Lung (tissue), 12 donors: ENCODE data around the gene TCF7. TPM values are rescaled to one million over a fixed set of nuclear protein-coding genes. Genes with fewer than 3 reads are reported as not detected.

Source experiments
- ATAC-seq: fragments of 200-7000 bp; cut with Tn5 transposase; one replicate; pipeline ENCODE4 v1.9.1; 2020; ENCODE audit warnings: moderate number of reproducible peaks; ENCODE audit not compliant: insufficient read depth, low FRiP score
- DNase-seq, 3 donors: peaks; one replicate each; pipeline ENCODE4 v3.0.0-alpha.2; 2013 to 2017
- H3K27ac ChIP-seq, 2 donors: one replicate each; pipeline ENCODE4 v1.5.1; 2013; ENCODE audit warnings: mild to moderate bottlenecking in 2 of 2, moderate library complexity in 2 of 2, control low read depth in 1 of 2, inconsistent platforms in 1 of 2, low read depth in 1 of 2, low read length in 1 of 2
- H3K27me3 ChIP-seq, 3 donors: one replicate each; pipeline ENCODE4 v1.5.1; 2013; ENCODE audit warnings: low read length in 2 of 3; ENCODE audit not compliant: control insufficient read depth in 3 of 3, insufficient read depth in 3 of 3
- H3K36me3 ChIP-seq, 4 donors: one replicate each; pipeline ENCODE4 v1.5.1; 2013; ENCODE audit warnings: low read length in 4 of 4, mild to moderate bottlenecking in 1 of 4, moderate library complexity in 1 of 4; ENCODE audit not compliant: control insufficient read depth in 4 of 4, insufficient read depth in 4 of 4
- H3K4me1 ChIP-seq, 5 donors: one replicate each; pipeline ENCODE4 v1.5.1; 2013; ENCODE audit warnings: low read length in 5 of 5, mild to moderate bottlenecking in 2 of 5, moderate library complexity in 1 of 5; ENCODE audit not compliant: control insufficient read depth in 5 of 5, insufficient read depth in 5 of 5
- H3K4me3 ChIP-seq: one replicate; pipeline ENCODE4 v1.5.1; 2013; ENCODE audit warnings: mild to moderate bottlenecking, control low read depth, moderate library complexity
- H3K9ac ChIP-seq, 2 donors: one replicate each; pipeline ENCODE4 v1.5.1; 2013; ENCODE audit warnings: low read length in 2 of 2, control low read depth in 1 of 2; ENCODE audit not compliant: insufficient read depth in 1 of 2
- H3K9me3 ChIP-seq, 4 donors: one replicate each; pipeline ENCODE4 v1.5.1; 2013; ENCODE audit warnings: low read length in 3 of 4, mild to moderate bottlenecking in 1 of 4, moderate library complexity in 1 of 4; ENCODE audit not compliant: control insufficient read depth in 4 of 4, insufficient read depth in 3 of 4
- WGBS, 2 donors: extraction: QIAGEN DNeasy Blood & Tissue Kit; methylation state at CpG; one replicate each; pipeline ENCODE4 v1.1.7; 2013; 5-methylcytosine and 5-hydroxymethylcytosine counted together
- polyA plus RNA-seq, 2 donors: library from polyadenylated mRNA; stranded (reverse); fragments of 200-250 nt; gene quantifications; one replicate each; pipeline ENCODE4 v1.2.1, GENCODE V29; 2013
- total RNA-seq, 2 donors: library from RNA; depleted of rRNA in 1 of 2; stranded (reverse); fragments of >200 nt in 1 of 2; gene quantifications; one replicate each; pipeline ENCODE4 v1.2.1, GENCODE V29; 2014 to 2021
- TF ChIP-seq, protein P1 (sequence below): IDR thresholded peaks from 2 replicates; pipeline ENCODE4 v1.5.1; 2012; ENCODE audit warnings: mild to moderate bottlenecking; ENCODE audit errors: control extremely low read depth, extremely low read depth
- donor health status: control.
- donor health status: control.
- donor health status: Bipolar disorder and iron deficiency.
- donor health status: healthy.
- donor health status: DM: yes; HTN: yes; CAD: no.

The TCF7 gene
- total and polyA plus RNA-seq, 4 donors = 2.9 to 6.0 (median 3.4) TPM

DNA sequence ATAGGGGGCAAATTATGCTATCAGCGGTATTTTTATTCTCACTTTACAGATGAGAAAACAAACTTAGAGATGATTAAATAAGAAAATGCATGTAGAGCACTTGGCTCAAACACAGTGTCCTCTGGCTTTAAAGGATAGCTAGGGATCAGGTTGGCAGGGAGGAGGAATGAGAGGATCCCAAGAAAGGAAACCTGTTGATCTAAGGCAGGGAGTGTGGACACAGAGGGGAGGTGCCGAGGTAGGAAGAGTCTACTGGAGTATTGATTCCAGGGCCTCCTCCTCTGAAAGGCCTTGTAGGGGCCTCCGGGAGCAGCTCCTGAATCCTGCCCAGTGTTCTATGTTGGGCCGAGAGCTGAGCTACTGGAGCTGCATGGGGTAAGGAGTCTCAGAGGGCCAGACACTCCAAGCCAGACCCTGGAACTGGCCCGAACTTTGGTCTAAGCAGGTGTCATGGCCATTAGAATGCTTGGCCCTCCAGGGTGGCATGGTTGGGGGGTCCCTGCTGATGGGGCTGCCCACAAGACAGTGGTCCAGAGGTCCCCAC is 30.4 kb upstream of the TCF7 start:
- no peaks in the 10 kb centered on the region for H3K4me1 ChIP-seq
- H3K9ac ChIP-seq = no peak overlapping the region
- H3K9me3 ChIP-seq = no peaks in the 10 kb centered on the region
- no peak for DNase-seq
- TF ChIP-seq, protein P1, sequence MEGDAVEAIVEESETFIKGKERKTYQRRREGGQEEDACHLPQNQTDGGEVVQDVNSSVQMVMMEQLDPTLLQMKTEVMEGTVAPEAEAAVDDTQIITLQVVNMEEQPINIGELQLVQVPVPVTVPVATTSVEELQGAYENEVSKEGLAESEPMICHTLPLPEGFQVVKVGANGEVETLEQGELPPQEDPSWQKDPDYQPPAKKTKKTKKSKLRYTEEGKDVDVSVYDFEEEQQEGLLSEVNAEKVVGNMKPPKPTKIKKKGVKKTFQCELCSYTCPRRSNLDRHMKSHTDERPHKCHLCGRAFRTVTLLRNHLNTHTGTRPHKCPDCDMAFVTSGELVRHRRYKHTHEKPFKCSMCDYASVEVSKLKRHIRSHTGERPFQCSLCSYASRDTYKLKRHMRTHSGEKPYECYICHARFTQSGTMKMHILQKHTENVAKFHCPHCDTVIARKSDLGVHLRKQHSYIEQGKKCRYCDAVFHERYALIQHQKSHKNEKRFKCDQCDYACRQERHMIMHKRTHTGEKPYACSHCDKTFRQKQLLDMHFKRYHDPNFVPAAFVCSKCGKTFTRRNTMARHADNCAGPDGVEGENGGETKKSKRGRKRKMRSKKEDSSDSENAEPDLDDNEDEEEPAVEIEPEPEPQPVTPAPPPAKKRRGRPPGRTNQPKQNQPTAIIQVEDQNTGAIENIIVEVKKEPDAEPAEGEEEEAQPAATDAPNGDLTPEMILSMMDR = no peak
- no peaks in the 10 kb centered on the region for H3K27me3 ChIP-seq
- no peak overlapping the region for H3K27ac ChIP-seq
- H3K4me3 ChIP-seq = no peak overlapping the region
- no peak for ATAC-seq
- 92 to 97% methylated on average over 5 of the region's 5 CpGs for WGBS, 2 donors
- no peaks in the 10 kb centered on the region for H3K36me3 ChIP-seq

DNA sequence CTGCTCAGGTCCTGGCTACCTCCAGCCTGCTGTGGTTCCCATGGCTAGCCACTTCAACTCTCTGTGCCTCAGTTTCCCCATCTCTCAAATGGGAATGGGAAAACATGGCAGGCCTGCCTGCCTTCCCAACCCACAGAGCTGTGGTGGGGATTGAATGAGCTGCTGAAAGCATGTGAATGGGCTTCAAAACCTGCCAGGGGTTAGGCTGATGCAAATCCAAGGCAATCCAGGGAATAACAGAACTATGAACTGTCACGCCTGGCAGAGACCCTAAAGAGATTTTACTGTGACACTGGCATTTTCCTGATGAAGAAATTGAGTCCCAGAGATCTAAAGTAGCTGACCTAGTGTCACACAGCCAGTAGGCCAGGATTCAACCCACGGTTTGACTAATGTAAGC is 29.9 kb upstream of the TCF7 start:
- H3K4me3 ChIP-seq = no peak overlapping the region
- DNase-seq = no peak
- no peak overlapping the region for H3K27ac ChIP-seq
- no peaks in the 10 kb centered on the region for H3K4me1 ChIP-seq
- 49 to 73% methylated on average over 2 of the region's 2 CpGs for WGBS, 2 donors
- TF ChIP-seq, protein P1 = no peak
- ATAC-seq = no peak
- H3K36me3 ChIP-seq = no peaks in the 10 kb centered on the region
- H3K9me3 ChIP-seq = no peaks in the 10 kb centered on the region
- H3K27me3 ChIP-seq = no peaks in the 10 kb centered on the region
- no peak overlapping the region for H3K9ac ChIP-seq

DNA sequence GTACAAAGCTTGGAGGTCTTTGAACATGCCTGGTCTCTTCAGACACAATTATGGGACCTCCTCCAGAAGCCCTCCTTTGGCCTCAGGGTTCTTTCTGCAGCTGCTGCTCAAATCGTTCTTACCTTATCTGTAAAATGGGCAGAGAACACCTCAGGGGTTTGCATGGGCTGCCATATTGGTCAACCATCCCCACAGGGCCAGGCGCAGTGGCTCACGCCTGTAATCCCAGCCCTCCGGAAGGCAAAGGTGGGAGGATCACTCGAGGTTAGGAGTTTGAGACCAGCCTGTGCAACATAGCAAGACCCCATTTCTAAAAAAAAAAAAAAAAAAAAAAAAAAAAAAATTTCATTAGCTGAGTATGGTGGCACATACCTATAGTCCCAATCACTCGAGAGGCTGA is 29.1 kb upstream of the TCF7 start:
- ATAC-seq = no peak
- WGBS, 2 donors = 80 to 88% methylated on average over 6 of the region's 6 CpGs
- TF ChIP-seq, protein P1 = no peak

More for the DNA sequence above, 29.1 kb upstream of the TCF7 start:
- Histone ChIP-seq H3K9me3 (no peaks in the 10 kb centered on the region), H3K36me3 (no peaks in the 10 kb centered on the region), H3K9ac (no peak overlapping the region), H3K4me1 (no peaks in the 10 kb centered on the region), H3K27me3 (no peaks in the 10 kb centered on the region), H3K27ac (no peak overlapping the region), H3K4me3 (no peak overlapping the region)
- no peak for DNase-seq
